ENCODE results near the gene SLC7A4. TPM values are rescaled to one million over a fixed set of nuclear protein-coding genes. Genes with fewer than 3 reads are reported as not detected.

Gene SLC7A4
- total and polyA plus RNA-seq, 2 donors (not counting 1 experiment from before 2014, with no cell fraction given): not detected

DNA sequence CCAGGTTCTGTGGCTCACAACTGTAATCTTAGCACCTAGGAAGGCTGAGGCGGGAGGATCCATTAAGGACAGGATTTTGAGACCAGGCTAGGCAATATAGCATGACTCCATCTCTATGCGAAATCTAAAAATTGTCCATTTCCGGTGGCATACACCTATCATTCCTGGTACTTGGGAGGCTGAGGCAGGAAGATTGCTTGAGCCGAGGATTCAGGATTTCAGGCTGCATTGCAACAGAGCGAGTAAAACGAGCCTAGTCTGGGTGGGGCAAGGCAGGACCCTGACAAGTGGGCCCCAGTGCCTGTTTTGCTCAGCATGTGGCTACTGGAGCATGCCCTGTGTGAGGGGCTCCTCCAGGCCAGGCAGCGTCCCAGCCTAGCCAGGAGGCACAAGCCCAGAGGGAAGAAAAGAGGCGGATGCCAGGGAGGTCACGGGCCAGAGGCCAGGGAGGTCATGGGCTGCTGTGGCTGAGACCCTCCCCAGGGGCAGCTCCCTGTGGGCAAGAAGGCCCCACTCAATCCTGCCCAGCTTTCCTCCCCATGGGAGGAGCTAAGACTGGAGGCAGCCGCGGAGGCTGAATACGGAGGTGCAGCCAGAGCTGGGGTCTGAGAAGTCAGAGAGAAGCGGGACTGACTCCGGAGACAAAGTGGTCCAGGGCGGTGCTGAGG is 21.8 kb upstream of the SLC7A4 start:
- H3K27ac Mint-ChIP-seq: no peak overlapping the region
- H3K79me2 ChIP-seq (ENCODE audit: control insufficient read depth, insufficient read depth, low read length): no peaks in the 10 kb centered on the region
- H3K4me3 ChIP-seq (ENCODE audit: control extremely low read depth in 1 of 5, extremely low read depth in 1 of 5, insufficient read depth in 1 of 5, low read depth in 2 of 5, low read length in 4 of 5): no peak overlapping the region
- peaks cover 8% of the 10 kb centered on the region for H3K4me1 Mint-ChIP-seq
- intact Hi-C loops (cut with micrococcal nuclease): no loop called here
- no peak overlapping the region for H3K9ac ChIP-seq (ENCODE audit: low read length)
- CTCF ChIA-PET: no interaction called here
- H3K4me3 Mint-ChIP-seq: no peak overlapping the region
- POLR2A ChIA-PET: no interaction called here
- no peaks in the 10 kb centered on the region for H3K9me3 ChIP-seq (ENCODE audit: control extremely low read depth in 1 of 3, control insufficient read depth in 2 of 3, insufficient read depth in 1 of 3, low read length in 2 of 3)
- ATAC-seq (ENCODE audit: low read depth): no peak
- no peak for TF ChIP-seq EZH2 (IDR thresholded peaks at IDR 0.05; ENCODE audit: borderline replicate concordance, insufficient read depth, low read depth, low read length, poor library complexity, severe bottlenecking)
- peaks cover 4 to 7% of the 10 kb centered on the region in 2 donors for H3K4me1 ChIP-seq (ENCODE audit: control insufficient read depth in 2 of 2, insufficient read depth in 2 of 2, low read length in 2 of 2)
- H3K27me3 ChIP-seq (replicated peaks in 1 of 4; ENCODE audit: control extremely low read depth in 1 of 4, control insufficient read depth in 3 of 4, insufficient read depth in 4 of 4, low read length in 3 of 4): peaks cover 0 to 6% (median 3%) of the 10 kb centered on the region in 4 experiments
- H3K9me3 Mint-ChIP-seq (ENCODE audit: insufficient read depth): no peaks in the 10 kb centered on the region
- no peaks in the 10 kb centered on the region for H3K36me3 ChIP-seq (replicated peaks in 1 of 2; ENCODE audit: control extremely low read depth in 1 of 2, control insufficient read depth in 1 of 2, extremely low read depth in 1 of 2, insufficient read depth in 2 of 2, low read length in 1 of 2)
- WGBS (ENCODE audit: insufficient coverage): 96% methylated on average over 15 of the region's 15 CpGs
- H2AFZ ChIP-seq (ENCODE audit: insufficient read depth, low read depth, low read length, poor library complexity, severe bottlenecking): no peak overlapping the region
- no peak overlapping the region for H3K27ac ChIP-seq (ENCODE audit: low read length in 2 of 2)
- DNase-seq: no peak
- no peak overlapping the region for H3K4me2 ChIP-seq (replicated peaks; ENCODE audit: low read depth, low read length, poor library complexity, severe bottlenecking)
- peaks cover 18% of the 10 kb centered on the region for H3K27me3 Mint-ChIP-seq
- no peaks in the 10 kb centered on the region for H4K20me1 ChIP-seq (ENCODE audit: control insufficient read depth, insufficient read depth, low read length, poor library complexity, severe bottlenecking)

DNA sequence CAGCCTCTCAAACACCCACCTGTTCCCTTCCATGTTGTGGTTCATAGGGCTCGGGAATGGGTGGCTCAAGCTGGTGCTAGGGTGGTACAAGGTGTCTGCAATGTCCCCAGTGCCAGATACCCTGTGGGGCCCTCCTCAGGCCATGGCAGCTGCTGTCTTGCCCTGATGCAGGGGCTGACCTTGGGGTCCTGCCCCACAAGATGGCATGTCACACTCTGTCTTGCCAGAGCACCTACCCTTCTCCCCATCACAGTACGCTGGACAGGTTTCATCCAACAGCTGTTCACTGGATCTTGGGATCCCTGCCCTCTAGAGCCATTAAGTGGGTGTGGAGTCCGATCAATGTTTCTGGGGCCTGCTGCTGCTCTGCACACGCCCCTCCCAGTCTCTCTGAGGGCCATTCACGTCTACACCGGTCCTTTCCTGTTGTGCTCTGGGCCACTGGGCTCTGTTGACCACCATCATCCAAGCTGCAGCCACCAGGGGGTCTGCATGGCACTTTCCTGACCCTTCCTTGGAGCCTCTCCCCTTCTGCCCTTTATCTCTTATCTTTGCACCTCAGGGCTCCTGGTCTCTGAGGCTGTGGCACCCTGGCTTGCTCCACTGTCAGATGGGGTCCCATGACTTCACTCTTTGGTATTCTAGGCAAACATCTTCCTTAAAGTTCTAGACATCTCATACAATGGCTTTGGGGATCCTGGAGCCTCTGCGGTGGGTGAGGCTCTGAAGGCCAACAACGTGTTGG is 20.5 kb upstream of the SLC7A4 start:
- Histone ChIP-seq H3K4me3 (ENCODE audit: control extremely low read depth in 1 of 5, extremely low read depth in 1 of 5, insufficient read depth in 1 of 5, low read depth in 2 of 5, low read length in 4 of 5) (no peak overlapping the region), H4K20me1 (ENCODE audit: control insufficient read depth, insufficient read depth, low read length, poor library complexity, severe bottlenecking) (no peaks in the 10 kb centered on the region), H3K9me3 (ENCODE audit: control extremely low read depth in 1 of 3, control insufficient read depth in 2 of 3, insufficient read depth in 1 of 3, low read length in 2 of 3) (no peaks in the 10 kb centered on the region), H3K4me1 (ENCODE audit: control insufficient read depth in 2 of 2, insufficient read depth in 2 of 2, low read length in 2 of 2) (peaks cover 4 to 7% of the 10 kb centered on the region in 2 donors), H3K79me2 (ENCODE audit: control insufficient read depth, insufficient read depth, low read length) (no peaks in the 10 kb centered on the region), H2AFZ (ENCODE audit: insufficient read depth, low read depth, low read length, poor library complexity, severe bottlenecking) (no peak overlapping the region), H3K4me2 (replicated peaks; ENCODE audit: low read depth, low read length, poor library complexity, severe bottlenecking) (no peak overlapping the region), H3K27ac (ENCODE audit: low read length in 2 of 2) (no peak overlapping the region), H3K9ac (ENCODE audit: low read length) (no peak overlapping the region), H3K36me3 (replicated peaks in 1 of 2; ENCODE audit: control extremely low read depth in 1 of 2, control insufficient read depth in 1 of 2, extremely low read depth in 1 of 2, insufficient read depth in 2 of 2, low read length in 1 of 2) (no peaks in the 10 kb centered on the region), H3K27me3 (replicated peaks in 1 of 4; ENCODE audit: control extremely low read depth in 1 of 4, control insufficient read depth in 3 of 4, insufficient read depth in 4 of 4, low read length in 3 of 4) (peaks cover 0 to 6% (median 3%) of the 10 kb centered on the region in 4 experiments)
- DNase-seq (no peak), ATAC-seq (ENCODE audit: low read depth) (no peak)
- intact Hi-C loops (cut with micrococcal nuclease): no loop called here
- H3K27me3 Mint-ChIP-seq: peaks cover 18% of the 10 kb centered on the region
- no peaks in the 10 kb centered on the region for H3K9me3 Mint-ChIP-seq (ENCODE audit: insufficient read depth)
- peaks cover 8% of the 10 kb centered on the region for H3K4me1 Mint-ChIP-seq
- no peak overlapping the region for H3K4me3 Mint-ChIP-seq
- TF ChIP-seq EZH2 (IDR thresholded peaks at IDR 0.05; ENCODE audit: borderline replicate concordance, insufficient read depth, low read depth, low read length, poor library complexity, severe bottlenecking): no peak
- TF ChIP-seq, protein P1, sequence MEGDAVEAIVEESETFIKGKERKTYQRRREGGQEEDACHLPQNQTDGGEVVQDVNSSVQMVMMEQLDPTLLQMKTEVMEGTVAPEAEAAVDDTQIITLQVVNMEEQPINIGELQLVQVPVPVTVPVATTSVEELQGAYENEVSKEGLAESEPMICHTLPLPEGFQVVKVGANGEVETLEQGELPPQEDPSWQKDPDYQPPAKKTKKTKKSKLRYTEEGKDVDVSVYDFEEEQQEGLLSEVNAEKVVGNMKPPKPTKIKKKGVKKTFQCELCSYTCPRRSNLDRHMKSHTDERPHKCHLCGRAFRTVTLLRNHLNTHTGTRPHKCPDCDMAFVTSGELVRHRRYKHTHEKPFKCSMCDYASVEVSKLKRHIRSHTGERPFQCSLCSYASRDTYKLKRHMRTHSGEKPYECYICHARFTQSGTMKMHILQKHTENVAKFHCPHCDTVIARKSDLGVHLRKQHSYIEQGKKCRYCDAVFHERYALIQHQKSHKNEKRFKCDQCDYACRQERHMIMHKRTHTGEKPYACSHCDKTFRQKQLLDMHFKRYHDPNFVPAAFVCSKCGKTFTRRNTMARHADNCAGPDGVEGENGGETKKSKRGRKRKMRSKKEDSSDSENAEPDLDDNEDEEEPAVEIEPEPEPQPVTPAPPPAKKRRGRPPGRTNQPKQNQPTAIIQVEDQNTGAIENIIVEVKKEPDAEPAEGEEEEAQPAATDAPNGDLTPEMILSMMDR (IDR thresholded peaks at IDR 0.05): no peak
- ChIA-PET CTCF (no interaction called here), POLR2A (no interaction called here)
- no peak overlapping the region for H3K27ac Mint-ChIP-seq
- 89% methylated on average over 7 of the region's 8 CpGs for WGBS (ENCODE audit: insufficient coverage)

Measured in B cell (primary cell).